Stimulated activated naive CD8-positive, alpha-beta T cell treated with anti-CD3 and anti-CD28 coated beads, Interleukin-15, Interleukin-2, amounts not matched to agents 100 ng/mL and 50 ng/mL, for 24 hours (primary cell): Measurements from ENCODE around the gene MGMT.

Experiments used
- H3K27ac Mint-ChIP-seq: one replicate; pipeline ENCODE4 v1.8.0; 2021; ENCODE audit warnings: mild to moderate bottlenecking, mixed read lengths
- H3K27me3 Mint-ChIP-seq: one replicate; pipeline ENCODE4 v1.8.0; 2021; ENCODE audit warnings: mixed read lengths
- H3K36me3 Mint-ChIP-seq: one replicate; pipeline ENCODE4 v1.8.0; 2021; ENCODE audit warnings: low read depth, mixed read lengths
- H3K4me1 Mint-ChIP-seq: one replicate; pipeline ENCODE4 v1.8.0; 2021; ENCODE audit warnings: low read depth, mixed read lengths
- H3K4me3 Mint-ChIP-seq: one replicate; pipeline ENCODE4 v1.8.0; 2021; ENCODE audit warnings: mild to moderate bottlenecking, mixed read lengths
- H3K9me3 Mint-ChIP-seq: one replicate; pipeline ENCODE4 v1.8.0; 2021; ENCODE audit warnings: mixed read lengths

Gene MGMT

DNA sequence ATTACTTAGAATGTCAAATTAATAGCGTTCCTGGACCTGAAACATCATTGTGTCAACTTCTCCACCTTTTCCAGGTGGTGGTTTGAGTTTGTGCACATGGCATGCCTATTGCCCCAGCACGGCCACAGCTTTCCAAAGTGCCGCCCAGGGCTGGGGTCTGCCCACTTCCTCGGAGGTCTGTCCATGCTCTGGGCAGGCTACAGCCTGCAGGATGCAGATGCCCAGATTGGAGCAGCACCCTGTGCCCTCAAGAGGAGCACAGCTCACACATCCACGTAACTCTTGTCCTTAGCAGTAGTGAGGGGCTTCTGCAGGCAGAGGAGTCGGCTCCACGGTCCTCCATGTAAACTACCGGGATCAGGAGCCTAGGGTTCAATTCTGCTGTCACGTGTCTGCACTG is 258.4 kb downstream of the MGMT start:
- H3K9me3 Mint-ChIP-seq = peaks cover 35% of the 10 kb centered on the region
- H3K36me3 Mint-ChIP-seq = peaks cover 70% of the 10 kb centered on the region
- H3K27me3 Mint-ChIP-seq = no peaks in the 10 kb centered on the region
- no peaks in the 10 kb centered on the region for H3K4me1 Mint-ChIP-seq
- no peak overlapping the region for H3K4me3 Mint-ChIP-seq
- H3K27ac Mint-ChIP-seq = no peak overlapping the region

DNA sequence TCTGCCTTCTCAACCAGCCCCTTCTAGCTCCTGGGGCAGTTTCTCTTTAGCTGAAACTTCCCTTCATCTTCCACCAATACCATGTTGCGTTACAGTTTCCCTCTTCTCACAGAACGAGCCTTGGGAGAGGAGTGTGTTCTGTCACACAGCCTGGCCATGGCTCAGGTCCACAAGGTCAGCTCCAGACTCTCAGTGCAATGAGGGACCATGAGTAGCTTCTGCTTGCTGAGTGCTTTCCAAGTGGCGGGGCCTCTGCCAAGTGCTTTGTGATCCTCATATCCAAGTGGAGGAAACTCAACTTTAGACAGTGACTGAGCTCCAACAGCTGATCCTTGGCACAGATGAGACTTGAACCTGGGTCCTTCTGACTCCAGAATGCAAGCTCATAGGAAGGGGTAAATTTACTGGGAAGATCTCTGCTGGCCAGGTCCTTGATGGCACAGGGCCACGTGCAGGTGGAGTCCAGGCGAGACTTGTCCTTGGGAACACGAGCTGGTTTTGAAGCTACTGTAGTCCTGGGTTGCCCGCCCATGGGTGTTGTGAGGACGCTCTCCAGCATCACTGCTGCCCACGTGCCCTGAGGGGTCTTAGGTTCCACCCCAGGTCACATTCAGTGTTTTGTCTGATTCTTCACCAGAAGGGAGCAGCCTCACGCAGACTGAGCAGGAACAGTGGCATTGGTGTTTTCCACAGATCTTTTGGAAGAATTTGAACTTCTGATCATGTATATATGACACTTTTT is 259.0 kb downstream of the MGMT start:
- no peak overlapping the region for H3K27ac Mint-ChIP-seq
- no peak overlapping the region for H3K4me3 Mint-ChIP-seq
- H3K4me1 Mint-ChIP-seq = no peaks in the 10 kb centered on the region
- peaks cover 64% of the 10 kb centered on the region for H3K36me3 Mint-ChIP-seq
- H3K9me3 Mint-ChIP-seq = peaks cover 30% of the 10 kb centered on the region
- no peaks in the 10 kb centered on the region for H3K27me3 Mint-ChIP-seq

DNA sequence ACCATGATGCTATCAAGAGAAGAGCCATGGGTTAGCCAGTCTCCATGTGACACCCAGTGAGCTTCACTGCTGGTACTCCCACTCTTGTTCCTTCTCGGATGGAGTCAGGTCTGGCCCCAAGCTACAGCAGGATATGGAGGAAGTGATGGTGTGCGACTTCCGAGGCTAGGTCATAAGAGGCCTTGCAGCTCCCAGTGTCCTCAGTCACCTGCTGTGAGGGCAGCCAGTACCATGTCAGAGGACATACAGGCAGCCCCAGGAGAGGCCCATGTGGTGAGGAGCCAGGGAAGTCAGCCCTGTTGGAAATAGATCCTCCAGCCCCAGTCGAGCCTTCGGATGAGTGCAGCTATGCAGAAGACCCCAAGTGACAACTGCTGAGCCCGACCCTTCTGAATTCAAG is 260.0 kb downstream of the MGMT start:
- Mint-ChIP-seq H3K4me1 (no peaks in the 10 kb centered on the region), H3K27me3 (no peaks in the 10 kb centered on the region), H3K27ac (no peak overlapping the region), H3K9me3 (peaks cover 28% of the 10 kb centered on the region), H3K36me3 (peaks cover 56% of the 10 kb centered on the region), H3K4me3 (no peak overlapping the region)

- Mint-ChIP-seq H3K27ac (no peak overlapping the region), H3K36me3 (peaks cover 53% of the 10 kb centered on the region), H3K27me3 (no peaks in the 10 kb centered on the region), H3K4me1 (no peaks in the 10 kb centered on the region), H3K4me3 (no peak overlapping the region), H3K9me3 (peaks cover 28% of the 10 kb centered on the region)
Measured at GRCh38 chr10:129727495-129727894, 260.5 kb downstream of the MGMT start.

DNA sequence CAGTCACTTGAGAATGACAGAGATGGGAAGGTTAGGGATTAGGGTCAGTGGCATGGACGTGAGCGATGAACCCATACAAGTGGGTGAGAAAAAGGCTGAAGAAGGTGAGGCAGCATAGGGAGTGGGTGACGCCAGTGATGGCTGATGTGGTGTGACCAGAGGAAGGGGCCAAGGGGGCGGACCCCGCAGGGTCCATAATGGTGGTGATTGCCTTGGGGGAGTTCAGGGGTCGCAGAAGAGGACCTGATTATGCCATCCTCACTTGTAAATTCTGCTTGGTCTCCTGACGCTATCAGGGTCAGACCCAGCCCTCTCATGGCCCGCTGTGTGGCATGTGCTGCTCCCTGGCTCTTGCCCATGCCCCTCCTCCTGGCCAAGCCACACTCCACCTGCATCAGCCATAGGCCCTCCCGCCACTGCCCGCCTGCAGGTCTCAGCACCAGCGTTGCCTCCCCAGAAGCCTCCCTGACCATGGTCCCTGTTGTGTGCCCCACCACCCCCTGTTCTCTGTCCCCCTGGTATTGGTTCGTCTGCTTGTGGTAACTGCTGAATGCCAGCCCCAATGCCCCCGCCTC is 261.3 kb downstream of the MGMT start:
- Mint-ChIP-seq H3K4me3 (no peak overlapping the region), H3K27ac (no peak overlapping the region), H3K36me3 (peaks cover 46% of the 10 kb centered on the region), H3K27me3 (no peaks in the 10 kb centered on the region), H3K4me1 (no peaks in the 10 kb centered on the region), H3K9me3 (peaks cover 28% of the 10 kb centered on the region)

DNA sequence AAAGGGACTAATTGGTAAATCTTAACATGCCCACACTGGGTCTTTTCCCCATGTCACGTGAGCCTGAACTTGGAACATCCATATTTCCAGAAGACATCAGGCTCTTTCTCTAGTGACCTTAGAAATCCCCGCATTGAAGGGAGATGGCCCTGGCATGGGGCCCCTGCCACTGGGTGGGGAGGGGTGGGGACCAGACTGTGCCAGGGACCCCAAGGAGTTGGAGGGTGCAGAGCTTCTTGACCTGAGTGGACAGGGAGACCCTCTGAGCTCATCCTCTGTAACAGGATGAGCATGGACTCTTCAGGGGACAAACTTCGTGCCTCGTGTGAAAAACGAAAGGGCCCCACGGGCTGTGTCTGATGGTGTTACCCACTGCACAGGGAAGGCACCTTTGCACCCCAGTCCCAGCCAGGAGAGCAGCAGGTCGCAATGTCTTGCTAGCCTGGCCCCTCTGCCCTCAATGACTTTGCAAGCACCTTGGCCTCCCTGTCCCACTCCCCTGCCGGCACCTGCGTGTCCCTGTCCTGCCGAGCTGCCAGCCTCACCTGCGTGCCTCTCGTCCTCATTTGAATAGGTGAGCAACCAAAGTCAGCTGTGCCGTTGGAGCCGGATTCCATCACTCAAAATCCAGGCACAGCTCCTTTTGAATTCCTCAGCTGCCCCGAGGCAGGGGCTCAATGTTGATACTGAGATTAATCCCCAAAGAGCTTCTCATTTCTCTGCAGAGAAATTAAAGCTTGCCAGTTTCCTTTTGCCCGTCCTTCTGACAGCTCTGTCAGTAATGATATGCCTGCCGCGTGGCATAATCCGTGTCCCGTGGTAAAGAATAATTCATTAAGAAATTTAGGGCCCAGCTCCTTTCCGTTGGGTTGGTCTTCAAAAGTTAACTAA is 262.1 kb downstream of the MGMT start:
- Mint-ChIP-seq H3K4me3 (no peak overlapping the region), H3K27ac (no peak overlapping the region), H3K9me3 (peaks cover 28% of the 10 kb centered on the region), H3K27me3 (no peaks in the 10 kb centered on the region), H3K36me3 (peaks cover 42% of the 10 kb centered on the region), H3K4me1 (no peaks in the 10 kb centered on the region)

- no peak overlapping the region for H3K27ac Mint-ChIP-seq
- H3K4me1 Mint-ChIP-seq = no peaks in the 10 kb centered on the region
- H3K27me3 Mint-ChIP-seq = no peaks in the 10 kb centered on the region
- peaks cover 25% of the 10 kb centered on the region for H3K9me3 Mint-ChIP-seq
- H3K4me3 Mint-ChIP-seq = no peak overlapping the region
- H3K36me3 Mint-ChIP-seq = peaks cover 30% of the 10 kb centered on the region
Measured at GRCh38 chr10:129730272-129730992, 263.4 kb downstream of the MGMT start.

- H3K27ac Mint-ChIP-seq = no peak overlapping the region
Measured at GRCh38 chr10:129730993-129731325, 263.9 kb downstream of the MGMT start.

DNA sequence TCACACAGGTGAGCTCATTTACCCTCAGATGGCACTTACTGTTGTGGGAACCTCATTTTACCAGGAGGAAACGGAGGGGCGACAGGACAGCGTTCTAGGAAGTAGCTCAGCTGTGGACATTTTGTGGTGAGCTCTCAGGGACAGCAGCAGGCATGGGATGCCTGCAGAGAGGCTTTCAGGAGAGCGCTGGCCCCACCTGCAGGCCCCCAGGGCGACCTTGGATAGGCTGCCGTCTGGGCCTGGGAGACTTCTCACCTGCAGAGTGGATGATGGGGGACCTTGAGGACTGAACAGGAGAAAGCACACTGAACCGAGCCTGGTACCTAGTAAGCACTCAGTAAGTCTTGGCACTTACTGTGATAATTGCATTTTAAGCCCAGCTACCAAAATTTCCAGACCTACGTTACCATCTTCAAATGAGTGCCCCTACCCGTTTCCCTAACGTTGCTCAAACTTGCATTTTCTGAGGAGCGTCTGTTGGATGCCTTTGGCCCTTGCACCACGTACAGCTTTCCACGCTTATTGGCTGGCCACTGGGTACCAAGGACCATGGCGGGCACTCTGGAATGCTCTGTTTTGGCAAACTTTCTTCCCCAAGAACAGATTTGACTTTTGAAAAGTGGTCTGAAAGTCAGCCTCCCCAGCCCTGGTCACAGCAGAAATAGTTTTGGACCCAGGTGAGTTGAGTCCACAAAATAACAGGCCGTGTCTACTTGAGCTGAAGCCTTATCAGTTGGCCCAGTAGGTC is 273.7 kb downstream of the MGMT start:
- Mint-ChIP-seq H3K27me3 (no peaks in the 10 kb centered on the region), H3K4me3 (no peak overlapping the region), H3K27ac (no peak overlapping the region), H3K4me1 (peaks cover 6% of the 10 kb centered on the region), H3K9me3 (peaks cover 20% of the 10 kb centered on the region), H3K36me3 (peaks cover 41% of the 10 kb centered on the region)

More at GRCh38 chr10:129730993-129731325, 263.9 kb downstream of the MGMT start:
- peaks cover 22% of the 10 kb centered on the region for H3K9me3 Mint-ChIP-seq
- no peak overlapping the region for H3K4me3 Mint-ChIP-seq
- H3K4me1 Mint-ChIP-seq = no peaks in the 10 kb centered on the region
- no peaks in the 10 kb centered on the region for H3K27me3 Mint-ChIP-seq
- H3K36me3 Mint-ChIP-seq = peaks cover 25% of the 10 kb centered on the region

GRCh38 chr10:129741280-129741977 is 274.4 kb downstream of the MGMT start:
- Mint-ChIP-seq H3K4me3 (no peak overlapping the region), H3K9me3 (peaks cover 20% of the 10 kb centered on the region), H3K36me3 (peaks cover 47% of the 10 kb centered on the region), H3K4me1 (peaks cover 6% of the 10 kb centered on the region), H3K27ac (no peak overlapping the region), H3K27me3 (no peaks in the 10 kb centered on the region)

DNA sequence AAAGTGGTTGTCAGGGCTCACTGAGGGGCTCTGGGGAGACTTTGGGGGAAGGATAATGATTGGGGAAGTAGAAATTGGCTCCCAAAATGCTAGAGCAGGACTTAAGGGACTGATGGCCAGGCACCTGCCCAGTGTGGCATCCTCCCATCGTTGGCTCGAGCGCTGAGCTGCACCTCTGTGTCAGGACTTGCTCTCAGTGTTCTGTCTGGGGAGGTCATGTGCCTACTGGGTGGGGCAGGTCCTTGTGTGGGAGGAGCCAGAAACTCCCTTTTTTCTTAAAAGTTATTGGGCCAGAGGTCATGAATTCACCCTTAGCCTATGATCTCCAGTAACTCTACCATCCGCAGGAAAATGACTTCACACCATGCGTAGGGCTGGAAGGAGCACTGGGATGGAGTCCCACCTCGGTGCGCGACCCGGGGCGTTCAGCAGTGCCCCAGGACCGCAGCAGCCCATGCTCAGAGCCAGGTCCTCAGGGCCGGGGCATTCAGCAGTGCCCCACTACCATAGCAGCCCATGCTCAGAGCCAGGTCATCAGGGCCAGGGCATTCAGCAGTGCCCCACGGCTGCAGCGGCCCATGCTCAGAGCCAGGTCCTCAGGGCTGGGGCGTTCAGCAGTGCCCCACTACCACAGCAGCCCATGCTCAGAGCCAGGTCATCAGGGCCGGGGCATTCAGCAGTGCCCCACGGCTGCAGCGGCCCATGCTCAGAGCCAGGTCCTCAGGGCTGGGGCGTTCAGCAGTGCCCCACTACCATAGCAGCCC is 275.1 kb downstream of the MGMT start:
- H3K27me3 Mint-ChIP-seq = no peaks in the 10 kb centered on the region
- no peak overlapping the region for H3K4me3 Mint-ChIP-seq
- H3K27ac Mint-ChIP-seq = no peak overlapping the region
- peaks cover 20% of the 10 kb centered on the region for H3K9me3 Mint-ChIP-seq
- peaks cover 54% of the 10 kb centered on the region for H3K36me3 Mint-ChIP-seq
- peaks cover 6% of the 10 kb centered on the region for H3K4me1 Mint-ChIP-seq

GRCh38 chr10:129742742-129743550 is 275.9 kb downstream of the MGMT start:
- H3K36me3 Mint-ChIP-seq = peaks cover 59% of the 10 kb centered on the region
- no peak overlapping the region for H3K27ac Mint-ChIP-seq
- H3K4me3 Mint-ChIP-seq = no peak overlapping the region
- H3K9me3 Mint-ChIP-seq = peaks cover 24% of the 10 kb centered on the region
- H3K27me3 Mint-ChIP-seq = no peaks in the 10 kb centered on the region
- H3K4me1 Mint-ChIP-seq = peaks cover 6% of the 10 kb centered on the region

- Mint-ChIP-seq H3K4me1 (peaks cover 6% of the 10 kb centered on the region), H3K36me3 (peaks cover 62% of the 10 kb centered on the region), H3K27ac (no peak overlapping the region), H3K27me3 (no peaks in the 10 kb centered on the region), H3K9me3 (peaks cover 31% of the 10 kb centered on the region), H3K4me3 (no peak overlapping the region)
Measured at GRCh38 chr10:129743738-129744133, 276.7 kb downstream of the MGMT start.
